HepG2 (cell line): Measurements from ENCODE around the gene ATP1A1. TPM values are rescaled to one million over a fixed set of nuclear protein-coding genes. Genes with fewer than 3 reads are reported as not detected.
A peak's percentile ranks its signal among the peaks of the same experiment; 100 is the strongest.

ENCODE experiments used
- ARNT ChIP-seq: fragments of 450-650 bp; IDR thresholded peaks from 2 replicates; pipeline ENCODE4 v1.6.1; 2017
- ERF ChIP-seq: IDR thresholded peaks from 2 replicates; pipeline ENCODE4 v1.6.1; 2018; ENCODE audit warnings: missing biosample characterization, missing genetic modification reagents
- GABPA ChIP-seq, 2 experiments: IDR thresholded peaks; 2 replicates each; pipeline ENCODE4 v1.6.1; 2011 to 2016; ENCODE audit warnings: low read depth in 2 of 2, low read length in 1 of 2, missing biosample characterization in 1 of 2, missing genetic modification characterization in 1 of 2
- GATAD1 ChIP-seq: IDR thresholded peaks from 2 replicates; pipeline ENCODE4 v1.6.1; 2016; ENCODE audit warnings: missing genetic modification reagents, missing compliant biosample characterization
- POGZ ChIP-seq: sonication (generic); formaldehyde crosslinking; IDR thresholded peaks from 2 replicates; pipeline ENCODE4 v1.4.0; 2020; ENCODE audit warnings: mild to moderate bottlenecking, missing genetic modification reagents
- PRDM10 ChIP-seq: sonication (generic); formaldehyde crosslinking; IDR thresholded peaks from 2 replicates; pipeline ENCODE4 v1.4.0; 2020; ENCODE audit warnings: low read depth, missing genetic modification reagents
- RCOR2 ChIP-seq: IDR thresholded peaks from 2 replicates; pipeline ENCODE4 v1.6.1; 2016; ENCODE audit warnings: missing biosample characterization, missing genetic modification reagents
- RFXANK ChIP-seq: IDR thresholded peaks from 2 replicates; pipeline ENCODE4 v1.6.1; 2016
- SMAD1 ChIP-seq: sonication (generic); formaldehyde crosslinking; IDR thresholded peaks from 2 replicates; pipeline ENCODE4 v1.4.0; 2020; ENCODE audit warnings: missing genetic modification reagents, low read depth, mild to moderate bottlenecking, borderline replicate concordance
- SMYD3 ChIP-seq: sonication (generic); formaldehyde crosslinking; IDR thresholded peaks from 2 replicates; pipeline ENCODE4 v1.8.1; 2023; ENCODE audit warnings: mild to moderate bottlenecking, missing genetic modification reagents
- TFDP2 ChIP-seq: sonication (generic); formaldehyde crosslinking; IDR thresholded peaks from 2 replicates; pipeline ENCODE4 v1.4.0; 2020; ENCODE audit warnings: missing genetic modification reagents
- ZC3H13 ChIP-seq: sonication (generic); formaldehyde crosslinking; IDR thresholded peaks from 2 replicates; pipeline ENCODE4 v1.8.1; 2023; ENCODE audit warnings: mild to moderate bottlenecking, missing genetic modification reagents, moderate library complexity
- ZFX ChIP-seq: sonication (generic); formaldehyde crosslinking; IDR thresholded peaks from 2 replicates; pipeline ENCODE4 v1.4.0; 2020; ENCODE audit warnings: mild to moderate bottlenecking, low read depth, missing genetic modification reagents, moderate library complexity
- ZHX1 ChIP-seq: sonication (generic); formaldehyde crosslinking; IDR thresholded peaks from 2 replicates; pipeline ENCODE4 v1.8.1; 2022; ENCODE audit warnings: low read depth, mild to moderate bottlenecking, missing genetic modification reagents
- ZNF205 ChIP-seq: IDR thresholded peaks from 2 replicates; pipeline ENCODE4 v1.6.1; 2018; ENCODE audit warnings: missing biosample characterization, missing genetic modification reagents
- ZNF333 ChIP-seq: sonication (generic); formaldehyde crosslinking; IDR thresholded peaks from 2 replicates; pipeline ENCODE4 v1.4.0; 2020; ENCODE audit warnings: mild to moderate bottlenecking, missing genetic modification reagents, borderline replicate concordance
- ZNF503 ChIP-seq: sonication (generic); formaldehyde crosslinking; IDR thresholded peaks from 2 replicates; pipeline ENCODE4 v1.4.0; 2020; ENCODE audit warnings: missing genetic modification reagents
- ZNF549 ChIP-seq: sonication (generic); formaldehyde crosslinking; IDR thresholded peaks from 2 replicates; pipeline ENCODE4 v1.5.0; 2020; ENCODE audit warnings: missing genetic modification reagents
- ZNF691 ChIP-seq: sonication (generic); formaldehyde crosslinking; IDR thresholded peaks from 2 replicates; pipeline ENCODE4 v1.4.0; 2020; ENCODE audit warnings: missing genetic modification reagents, low read depth, mild to moderate bottlenecking, borderline replicate concordance
- polyA plus RNA-seq, 8 experiments: library from polyadenylated mRNA; depleted of rRNA in 3 of 8; stranded (reverse) in 7 of 8; unstranded in 1 of 8; fragments of >200 nt; fragmentation: Illumina TruSeq in 4 of 8; extraction: Trizol in 4 of 8; gene quantifications; 2 replicates each; pipeline versions ENCODE4 v1.2.1 to v1.2.3, GENCODE V29; 2011 to 2016; ENCODE audit warnings: low read depth in 4 of 8, missing spikeins in 1 of 8, mixed read lengths in 1 of 8; ENCODE audit not compliant: insufficient read depth in 1 of 8
- total RNA-seq, 5 experiments: library from RNA; depleted of rRNA; stranded (reverse); fragments of >200 nt; fragmentation: Illumina TruSeq; extraction: Trizol; gene quantifications; 2 replicates each; pipeline ENCODE4 v1.2.3, GENCODE V29; 2016; ENCODE audit warnings: low read depth in 1 of 5

The ATP1A1 gene
- total and polyA plus RNA-seq, 2 of the 13 experiments (the other 11 are each of a cell fraction or from before 2014, with no cell fraction given) = 280 to 705 TPM

GRCh38 chr1:116411784-116412479 is 38.9 kb downstream of the ATP1A1 start (continued):
- TF ChIP-seq PRDM10 = peak; percentile 82; the same call in 1 of the 2 replicates
- TF ChIP-seq RCOR2 (CRISPR knock-in tag) = peak; percentile 81
- no peak for TF ChIP-seq GABPA (IDR thresholded peaks at IDR 0.05; ENCODE audit: low read depth, low read length)
- TF ChIP-seq GABPA (CRISPR knock-in tag; IDR thresholded peaks at IDR 0.05; ENCODE audit: low read depth) = no peak
- TF ChIP-seq SMAD1 (CRISPR knock-in tag) = no peak
- TF ChIP-seq ARNT = no peak
- TF ChIP-seq ZC3H13 (CRISPR knock-in tag) = no peak
- TF ChIP-seq SMYD3 (CRISPR knock-in tag) = no peak
- no peak for TF ChIP-seq ZHX1 (CRISPR knock-in tag)
- TF ChIP-seq ERF (CRISPR knock-in tag) = peak; percentile 53; the same call in 1 of the 2 replicates
- TF ChIP-seq ZNF503 = no peak
- no peak for TF ChIP-seq ZNF205
- peak; percentile 81 for TF ChIP-seq ZFX (CRISPR knock-in tag)
- TF ChIP-seq GATAD1 = peak; percentile 52; the same call in 1 of the 2 replicates
- TF ChIP-seq ZNF691 (CRISPR knock-in tag) = 0 out of 2 replicates have a peak, but pooled peaks have one; percentile 19
- TF ChIP-seq RFXANK (CRISPR knock-in tag) = no peak
- no peak for TF ChIP-seq ZNF333
- 0 out of 2 replicates have a peak, but pooled peaks have one; percentile 5 for TF ChIP-seq TFDP2 (CRISPR knock-in tag)
- TF ChIP-seq ZNF549 (CRISPR knock-in tag) = no peak
- peak; percentile 56 for TF ChIP-seq POGZ
